NCI-H1436 treated with DMSO at 0.1 percent for 48 hours (cell line): ENCODE results near the gene NTRK2.
"Not testable (repeated sequence)": the region's sequence is repeated elsewhere in the genome, so short reads cannot be mapped to it uniquely, and the experiment has no call there.

Experiments used
- DNase-seq: peaks from one replicate; lab custom pipeline; 2025; lab: John Stamatoyannopoulos, UW

Gene NTRK2

GRCh38 chr9:84893419-84894128 is 224.0 kb downstream of the NTRK2 start:
- no peak for DNase-seq

GRCh38 chr9:84894859-84895258 is 225.3 kb downstream of the NTRK2 start:
- DNase-seq, result no peak

- no peak for DNase-seq
These were observed 228.0 kb downstream of the NTRK2 start for GRCh38 chr9:84897362-84898094.

- DNase-seq, result no peak
These were observed 228.7 kb downstream of the NTRK2 start for GRCh38 chr9:84898188-84898587.

GRCh38 chr9:84898618-84899017 is 229.1 kb downstream of the NTRK2 start:
- not testable (repeated sequence) for DNase-seq

- no peak for DNase-seq
These were observed 229.8 kb downstream of the NTRK2 start for GRCh38 chr9:84899326-84899725.

- no peak for DNase-seq
These were observed 230.9 kb downstream of the NTRK2 start for GRCh38 chr9:84900421-84900820.

- DNase-seq, result no peak
These were observed 234.4 kb downstream of the NTRK2 start for GRCh38 chr9:84903963-84904362.

GRCh38 chr9:84916769-84917168 is 247.2 kb downstream of the NTRK2 start:
- DNase-seq, result no peak

- DNase-seq, result no peak
These were observed 248.0 kb downstream of the NTRK2 start for GRCh38 chr9:84917366-84918070.

- DNase-seq, result no peak
These were observed 249.9 kb downstream of the NTRK2 start for GRCh38 chr9:84919440-84919839.

- no peak for DNase-seq
These were observed 251.6 kb downstream of the NTRK2 start for GRCh38 chr9:84921175-84921574.

- DNase-seq, result no peak
These were observed 252.5 kb downstream of the NTRK2 start for GRCh38 chr9:84922051-84922450.

- DNase-seq, result no peak
These were observed 254.7 kb downstream of the NTRK2 start for GRCh38 chr9:84924266-84924665.

- DNase-seq, result no peak
These were observed 255.8 kb downstream of the NTRK2 start for GRCh38 chr9:84925225-84925872.

- DNase-seq, result no peak
These were observed 257.3 kb downstream of the NTRK2 start for GRCh38 chr9:84926793-84927192.

GRCh38 chr9:84928419-84928818 is 258.9 kb downstream of the NTRK2 start:
- no peak for DNase-seq

GRCh38 chr9:84929068-84929467 is 259.5 kb downstream of the NTRK2 start:
- no peak for DNase-seq

- DNase-seq, result no peak
These were observed 263.5 kb downstream of the NTRK2 start for GRCh38 chr9:84932915-84933527.

GRCh38 chr9:84935528-84936117 is 266.1 kb downstream of the NTRK2 start:
- no peak for DNase-seq

GRCh38 chr9:84937180-84937579 is 267.7 kb downstream of the NTRK2 start:
- no peak for DNase-seq

- DNase-seq, result no peak
These were observed 268.1 kb downstream of the NTRK2 start for GRCh38 chr9:84937581-84937980.
